Measurements from ENCODE around the gene CASP8.

The CASP8 gene

GRCh38 chr2:201248288-201248844 lies 12.0 kb upstream of the CASP8 start:
- Histone ChIP-seq H3K4me1 (no peaks in the 10 kb centered on the region), H3K4me3 (no peak overlapping the region), H3K9me3 (no peaks in the 10 kb centered on the region), H3K27ac (no peak overlapping the region), H3K36me3 (no peaks in the 10 kb centered on the region), H3K27me3 (no peaks in the 10 kb centered on the region)
- intact Hi-C loops (cut with DNase I; ENCODE audit: low total_unique reads) = loop anchor here (10.0 kb wide), 1 partner anchor 376 kb away; no protein-coding TSS in a partner anchor
- DNase-seq = no peak
- TF ChIP-seq CTCF (IDR thresholded peaks at IDR 0.05) = no peak

- intact Hi-C loops (cut with DNase I; ENCODE audit: low total_unique reads) = loop anchor here (5.0 to 10.0 kb wide), 2 partner anchors 117 to 375 kb away; no protein-coding TSS in a partner anchor
- Histone ChIP-seq H3K27me3 (no peaks in the 10 kb centered on the region), H3K36me3 (no peaks in the 10 kb centered on the region), H3K4me1 (peaks cover 0 to 7% (median 3%) of the 10 kb centered on the region in 4 donors), H3K9me3 (no peaks in the 10 kb centered on the region), H3K4me3 (no peak overlapping the region), H3K27ac (no peak overlapping the region)
- TF ChIP-seq CTCF (IDR thresholded peaks at IDR 0.05) = no peak
- DNase-seq = no peak
Observed at GRCh38 chr2:201249889-201250288, 10.4 kb upstream of the CASP8 start.

GRCh38 chr2:201250741-201251140 lies 9.6 kb upstream of the CASP8 start:
- Histone ChIP-seq H3K27ac (no peak overlapping the region), H3K4me1 (peaks cover 0 to 7% (median 3%) of the 10 kb centered on the region in 4 donors), H3K36me3 (no peaks in the 10 kb centered on the region), H3K9me3 (no peaks in the 10 kb centered on the region), H3K4me3 (no peak overlapping the region), H3K27me3 (no peaks in the 10 kb centered on the region)
- intact Hi-C loops (cut with DNase I; ENCODE audit: low total_unique reads) = loop anchor here (5.0 kb wide), 1 partner anchor 117 kb away; no protein-coding TSS in a partner anchor
- no peak for DNase-seq
- TF ChIP-seq CTCF (IDR thresholded peaks at IDR 0.05) = no peak

GRCh38 chr2:201254081-201254730 lies 6.1 kb upstream of the CASP8 start:
- intact Hi-C loops (cut with DNase I; ENCODE audit: low total_unique reads) = loop anchor here (5.0 kb wide), 1 partner anchor 113 kb away; no protein-coding TSS in a partner anchor
- no peak overlapping the region for H3K27ac ChIP-seq

GRCh38 chr2:201255408-201256033 lies 4.8 kb upstream of the CASP8 start:
- no peak overlapping the region for H3K27ac ChIP-seq
- no peak overlapping the region for H3K4me3 ChIP-seq
- no peaks in the 10 kb centered on the region for H3K27me3 ChIP-seq
- no peaks in the 10 kb centered on the region for H3K36me3 ChIP-seq
- peaks cover 0 to 25% (median 14%) of the 10 kb centered on the region in 4 donors for H3K4me1 ChIP-seq
- H3K9me3 ChIP-seq = no peaks in the 10 kb centered on the region
- TF ChIP-seq CTCF (IDR thresholded peaks at IDR 0.05) = no peak
- intact Hi-C loops (cut with DNase I; ENCODE audit: low total_unique reads) = no loop called here
- DNase-seq = no peak

More at GRCh38 chr2:201254081-201254730, 6.1 kb upstream of the CASP8 start:
- no peaks in the 10 kb centered on the region for H3K27me3 ChIP-seq
- DNase-seq = no peak
- TF ChIP-seq CTCF (IDR thresholded peaks at IDR 0.05) = no peak
- H3K9me3 ChIP-seq = no peaks in the 10 kb centered on the region
- H3K36me3 ChIP-seq = no peaks in the 10 kb centered on the region
- H3K4me1 ChIP-seq = peaks cover 0 to 14% (median 8%) of the 10 kb centered on the region in 4 donors
- H3K4me3 ChIP-seq = no peak overlapping the region

Data from tibial artery (tissue), 4 donors.